HG03378 (cell line): Measurements from ENCODE around the gene NDUFS7.

ENCODE experiments used
- ATAC-seq: cut with Tn5 transposase; IDR thresholded peaks from one replicate; pipeline ENCODE4 v1.9.1; 2021; ENCODE audit warnings: mild to moderate bottlenecking, moderate library complexity; ENCODE audit not compliant: unreplicated experiment

Gene NDUFS7

DNA sequence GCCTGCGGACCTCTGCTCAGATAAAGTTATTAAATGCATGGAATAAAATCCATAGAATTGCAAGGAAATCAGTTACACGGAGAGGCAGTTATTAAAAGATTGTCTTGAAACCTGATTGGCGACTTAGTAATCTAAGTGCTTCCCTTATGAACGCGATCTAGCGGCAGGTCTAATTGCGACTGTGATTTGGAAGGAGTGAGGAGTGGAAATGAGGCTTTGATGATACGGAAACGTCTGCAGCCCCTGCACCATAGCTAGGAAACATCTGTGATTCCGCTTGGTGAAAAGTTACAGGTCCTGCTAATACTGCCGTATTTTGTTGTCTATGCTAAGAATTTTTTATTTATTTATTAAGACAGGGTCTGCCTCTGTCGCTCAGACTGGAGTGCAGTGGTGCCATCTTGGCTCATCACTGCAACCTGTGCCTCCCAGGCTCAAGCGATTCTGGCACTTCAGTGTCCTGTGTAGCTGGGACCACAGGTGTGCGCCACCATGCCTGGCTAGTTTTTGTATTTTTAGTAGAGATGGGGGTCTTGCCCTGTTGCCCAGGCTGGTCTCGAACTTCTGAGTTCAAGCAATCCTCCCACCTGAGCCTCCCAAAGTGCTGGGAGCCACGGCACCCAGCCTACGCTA, 887 bp downstream of the NDUFS7 start:
- ATAC-seq: no peak

GRCh38 chr19:1385816-1386215, 2.1 kb downstream of the NDUFS7 start:
- no peak for ATAC-seq

DNA sequence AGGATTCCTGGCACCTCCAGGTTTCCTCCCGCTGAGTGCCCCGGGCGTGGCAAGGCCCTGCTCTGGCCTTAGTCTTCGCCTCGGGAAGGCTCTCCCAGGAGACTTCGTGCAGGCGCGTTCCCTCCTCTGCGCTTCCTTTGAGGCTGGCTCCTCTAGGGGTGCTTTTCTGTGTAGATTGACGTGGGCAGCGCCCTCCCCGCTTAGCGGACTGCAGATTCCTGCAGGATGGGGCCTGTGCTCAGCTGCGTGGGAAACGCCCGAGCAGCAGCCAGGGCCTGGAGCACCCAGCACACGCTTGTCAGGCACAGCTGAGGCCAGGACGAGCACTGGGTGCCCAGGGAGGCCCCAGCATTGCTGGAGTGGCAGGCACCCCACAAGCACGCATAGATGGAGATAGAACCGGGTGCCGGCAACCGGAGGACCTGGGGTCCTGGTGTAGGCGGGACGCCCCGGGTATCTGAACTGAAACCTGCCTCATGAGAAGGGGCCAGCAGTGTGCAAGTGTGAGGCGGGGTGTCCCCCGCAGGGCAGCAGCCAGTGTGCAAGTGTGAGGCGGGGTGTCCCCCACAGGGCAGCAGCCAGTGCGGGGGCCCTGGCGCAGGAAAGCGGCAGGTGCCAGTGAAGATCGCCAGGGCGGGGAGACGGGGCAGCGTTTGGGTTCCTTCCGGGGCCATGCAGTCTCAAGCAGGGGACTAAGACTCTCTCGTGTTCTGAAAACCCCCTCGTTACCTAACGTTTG, 3.4 kb downstream of the NDUFS7 start:
- ATAC-seq: no peak

DNA sequence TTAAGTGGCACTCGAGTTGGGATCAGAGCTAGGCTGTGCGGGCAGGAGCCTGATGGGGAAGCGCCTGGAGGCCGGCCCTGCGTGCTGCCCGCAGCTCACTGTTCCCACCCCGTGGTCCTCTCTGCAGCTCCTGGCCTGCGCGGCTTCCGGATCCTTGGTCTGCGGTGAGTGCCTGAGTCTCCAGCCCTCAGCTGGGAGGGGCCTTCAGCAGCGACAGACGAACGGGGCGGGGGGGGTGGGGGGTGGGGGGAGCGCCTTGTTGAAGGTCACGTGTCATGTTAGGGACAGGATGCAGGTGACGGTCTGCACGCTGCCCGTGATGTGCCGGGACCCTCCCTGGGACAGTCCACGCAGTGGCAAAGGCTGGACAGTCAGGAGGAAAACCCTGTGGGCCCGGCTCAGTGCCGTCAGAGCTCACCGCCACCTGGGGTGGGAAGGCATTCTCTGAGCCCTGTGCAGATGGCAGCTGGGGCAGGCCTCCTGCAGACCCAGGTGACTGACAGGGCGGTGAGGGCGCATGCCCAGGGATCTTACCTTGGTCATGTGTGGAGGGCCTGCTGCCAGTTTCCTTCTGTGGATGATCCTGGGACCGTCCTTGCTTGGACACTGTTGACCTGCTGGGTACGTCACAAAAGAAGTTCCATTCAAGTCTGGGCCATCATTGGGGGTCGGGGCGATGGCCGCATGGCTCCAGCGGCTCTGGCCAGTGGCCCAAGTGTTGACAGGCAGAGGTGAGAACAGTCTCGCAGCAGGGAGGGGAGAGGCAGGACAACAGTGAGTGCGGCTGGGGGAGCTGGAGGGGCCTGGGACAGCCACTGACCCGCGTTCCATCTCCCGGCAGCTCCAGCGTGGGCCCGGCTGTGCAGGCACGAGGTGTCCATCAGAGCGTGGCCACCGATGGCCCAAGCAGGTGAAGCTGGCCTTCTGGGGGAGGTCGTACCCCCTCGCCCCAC, 4.3 kb downstream of the NDUFS7 start:
- no peak for ATAC-seq

DNA sequence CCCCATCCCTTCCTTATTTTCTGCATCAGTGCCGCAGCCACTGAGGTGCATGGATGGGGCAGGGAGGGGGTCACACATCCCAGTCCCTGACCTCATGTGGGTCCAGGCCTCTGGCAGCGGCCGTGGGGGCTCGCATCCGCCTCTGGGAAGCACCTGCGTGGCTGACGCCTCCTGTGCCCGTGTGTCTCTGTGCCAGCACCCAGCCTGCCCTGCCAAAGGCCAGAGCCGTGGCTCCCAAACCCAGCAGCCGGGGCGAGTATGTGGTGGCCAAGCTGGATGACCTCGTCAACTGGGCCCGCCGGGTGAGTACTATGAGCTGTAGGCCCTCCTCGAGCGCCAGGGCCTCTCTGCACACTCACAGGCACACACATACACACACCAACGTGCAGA, 4.9 kb downstream of the NDUFS7 start:
- no peak for ATAC-seq

GRCh38 chr19:1389033-1389940, 5.6 kb downstream of the NDUFS7 start:
- ATAC-seq: no peak

DNA sequence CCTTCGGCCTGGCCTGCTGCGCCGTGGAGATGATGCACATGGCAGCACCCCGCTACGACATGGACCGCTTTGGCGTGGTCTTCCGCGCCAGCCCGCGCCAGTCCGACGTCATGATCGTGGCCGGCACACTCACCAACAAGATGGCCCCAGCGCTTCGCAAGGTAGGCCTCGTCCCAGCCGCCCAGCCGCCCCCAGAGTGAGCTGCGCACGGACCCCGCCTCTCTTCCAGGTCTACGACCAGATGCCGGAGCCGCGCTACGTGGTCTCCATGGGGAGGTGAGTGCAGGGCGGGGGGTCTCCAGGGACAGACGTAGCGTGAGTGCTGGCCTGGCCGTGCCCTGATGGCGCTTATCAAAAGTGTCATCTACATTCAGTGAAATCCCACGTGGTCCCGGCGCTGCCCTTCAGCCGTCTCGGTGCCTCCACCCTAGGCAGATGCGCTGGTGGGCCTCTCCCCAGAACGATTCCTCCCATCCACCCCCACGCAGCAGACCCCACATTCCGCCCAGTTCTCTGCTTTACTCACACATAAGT, 7.2 kb downstream of the NDUFS7 start:
- ATAC-seq: no peak

DNA sequence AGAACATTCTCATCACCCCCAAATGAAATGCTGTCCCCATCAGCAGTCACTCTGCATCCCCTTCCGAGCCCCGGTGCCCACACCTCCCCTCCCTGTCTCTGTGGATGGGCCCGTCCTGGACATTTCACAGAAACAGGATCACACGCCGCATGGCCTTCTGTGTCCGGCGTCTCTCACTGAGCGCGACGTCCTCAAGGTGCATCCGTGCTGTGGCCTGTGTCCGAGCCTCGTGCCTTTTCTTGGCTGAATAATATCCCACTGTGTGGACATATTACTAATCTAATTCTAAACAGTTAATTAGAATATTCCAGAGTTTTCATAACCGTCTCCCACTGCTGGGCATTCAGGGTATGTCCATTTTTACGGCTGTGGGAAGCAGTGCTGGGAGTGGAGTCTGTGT, 8.7 kb downstream of the NDUFS7 start:
- no peak for ATAC-seq

DNA sequence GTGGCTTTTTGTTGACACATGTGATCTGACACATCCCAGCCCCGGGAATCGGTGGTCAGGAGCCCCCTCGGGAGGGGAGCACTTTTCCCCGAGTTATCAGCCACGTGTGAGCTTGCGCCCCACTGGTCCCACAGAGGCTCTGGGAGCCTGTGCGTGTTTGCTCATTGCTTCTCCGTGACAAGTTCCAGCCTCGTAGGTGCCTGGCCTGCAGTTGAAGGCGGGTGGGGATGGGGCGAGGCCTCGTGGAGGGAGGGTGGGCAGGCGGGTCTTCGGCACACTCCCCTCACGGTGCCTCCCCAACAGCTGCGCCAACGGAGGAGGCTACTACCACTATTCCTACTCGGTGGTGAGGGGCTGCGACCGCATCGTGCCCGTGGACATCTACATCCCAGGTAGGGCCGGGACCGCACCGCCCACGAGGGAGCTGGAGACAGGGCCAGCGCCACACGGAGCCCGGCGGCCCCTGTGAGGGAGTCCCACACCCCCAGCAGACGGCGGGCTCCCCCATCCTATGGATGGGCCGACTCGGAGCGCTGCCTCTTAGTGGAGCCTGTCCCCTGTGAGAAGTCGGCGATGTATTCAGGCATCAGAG, 9.3 kb downstream of the NDUFS7 start:
- ATAC-seq: no peak

GRCh38 chr19:1393841-1394240, 10.1 kb downstream of the NDUFS7 start:
- ATAC-seq: no peak

DNA sequence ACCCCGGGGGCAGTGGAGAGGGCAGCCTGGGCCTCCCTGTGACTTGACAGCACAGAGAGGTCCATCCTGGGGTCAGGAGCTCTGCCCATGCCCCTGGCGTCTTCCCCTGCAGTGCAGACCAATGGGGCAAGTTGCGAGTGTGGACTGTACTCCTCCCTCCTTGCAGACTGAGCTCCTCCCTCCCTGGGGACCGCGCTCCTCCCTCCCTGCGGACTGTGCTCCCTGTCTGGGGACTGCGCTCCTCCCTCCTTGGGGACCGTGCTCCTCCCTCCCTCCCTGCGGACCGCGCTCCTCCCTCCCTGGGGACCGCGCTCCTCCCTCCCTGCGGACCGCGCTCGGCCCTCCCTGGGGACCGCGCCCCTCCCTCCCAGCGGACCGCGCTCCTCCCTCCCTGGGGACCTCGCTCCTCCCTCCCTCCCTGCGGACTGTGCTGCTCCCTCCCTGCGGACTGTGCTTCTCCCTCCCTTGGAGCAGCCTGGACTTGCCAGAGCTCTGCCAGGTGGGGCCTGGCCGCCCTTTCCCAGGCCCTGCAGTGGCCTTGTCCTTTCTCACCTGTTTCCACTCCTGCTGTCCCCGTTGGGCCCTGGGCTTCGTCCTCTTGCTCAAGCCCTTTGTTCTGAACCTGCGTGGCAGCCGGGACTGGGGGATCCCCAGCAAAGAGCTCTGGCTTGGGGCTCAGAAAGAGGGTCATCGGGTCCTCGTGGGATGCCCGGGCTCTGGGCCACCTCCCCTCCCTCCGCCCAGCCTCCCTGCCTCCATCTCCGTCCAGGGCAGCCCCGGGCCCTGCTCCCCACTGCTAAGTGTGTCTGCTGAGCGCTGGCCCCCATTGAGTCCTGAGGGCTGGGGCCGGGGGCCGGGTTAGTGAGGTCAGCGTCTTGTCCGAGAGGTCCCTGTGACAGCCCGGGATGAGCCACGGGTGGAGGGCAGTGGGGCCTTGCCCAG, 10.8 kb downstream of the NDUFS7 start:
- ATAC-seq: no peak

GRCh38 chr19:1395194-1396018, 11.7 kb downstream of the NDUFS7 start:
- no peak for ATAC-seq

DNA sequence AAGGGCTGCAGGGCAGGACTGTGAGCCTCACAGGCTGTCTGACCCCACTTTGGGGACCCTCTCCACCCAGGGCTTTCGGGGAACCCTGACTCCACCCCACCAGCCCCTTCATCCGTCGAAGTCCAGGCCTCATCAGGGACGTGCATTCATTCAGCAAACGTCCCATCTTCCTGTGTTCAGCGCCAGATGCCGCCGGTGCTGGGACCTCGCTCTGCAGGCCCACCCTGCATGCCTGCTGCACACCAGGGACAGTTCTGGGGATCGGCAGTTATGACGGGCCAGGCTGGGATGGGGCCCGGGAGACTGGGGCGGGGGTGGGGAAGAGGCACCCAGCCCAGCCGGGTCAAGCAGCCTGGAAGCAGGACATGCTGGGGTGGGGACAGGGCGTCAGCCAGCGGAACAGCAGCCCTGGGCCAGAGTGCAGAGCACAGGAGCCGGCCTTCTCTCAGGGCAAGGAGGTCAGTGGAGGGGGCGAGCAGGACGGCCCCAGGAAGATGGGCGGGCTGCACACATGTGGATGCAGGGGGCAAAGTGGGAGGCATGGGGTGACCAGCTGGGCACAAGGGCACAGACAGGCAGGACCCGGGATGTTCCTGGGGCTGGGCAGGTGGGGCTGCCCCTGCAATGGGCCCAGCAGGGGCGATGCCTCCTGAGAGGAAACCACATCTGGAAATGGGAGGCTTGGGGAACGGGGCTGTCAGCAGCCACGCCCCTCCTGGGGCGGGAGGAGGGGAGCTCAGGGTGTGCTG, 12.5 kb downstream of the NDUFS7 start:
- no peak for ATAC-seq

DNA sequence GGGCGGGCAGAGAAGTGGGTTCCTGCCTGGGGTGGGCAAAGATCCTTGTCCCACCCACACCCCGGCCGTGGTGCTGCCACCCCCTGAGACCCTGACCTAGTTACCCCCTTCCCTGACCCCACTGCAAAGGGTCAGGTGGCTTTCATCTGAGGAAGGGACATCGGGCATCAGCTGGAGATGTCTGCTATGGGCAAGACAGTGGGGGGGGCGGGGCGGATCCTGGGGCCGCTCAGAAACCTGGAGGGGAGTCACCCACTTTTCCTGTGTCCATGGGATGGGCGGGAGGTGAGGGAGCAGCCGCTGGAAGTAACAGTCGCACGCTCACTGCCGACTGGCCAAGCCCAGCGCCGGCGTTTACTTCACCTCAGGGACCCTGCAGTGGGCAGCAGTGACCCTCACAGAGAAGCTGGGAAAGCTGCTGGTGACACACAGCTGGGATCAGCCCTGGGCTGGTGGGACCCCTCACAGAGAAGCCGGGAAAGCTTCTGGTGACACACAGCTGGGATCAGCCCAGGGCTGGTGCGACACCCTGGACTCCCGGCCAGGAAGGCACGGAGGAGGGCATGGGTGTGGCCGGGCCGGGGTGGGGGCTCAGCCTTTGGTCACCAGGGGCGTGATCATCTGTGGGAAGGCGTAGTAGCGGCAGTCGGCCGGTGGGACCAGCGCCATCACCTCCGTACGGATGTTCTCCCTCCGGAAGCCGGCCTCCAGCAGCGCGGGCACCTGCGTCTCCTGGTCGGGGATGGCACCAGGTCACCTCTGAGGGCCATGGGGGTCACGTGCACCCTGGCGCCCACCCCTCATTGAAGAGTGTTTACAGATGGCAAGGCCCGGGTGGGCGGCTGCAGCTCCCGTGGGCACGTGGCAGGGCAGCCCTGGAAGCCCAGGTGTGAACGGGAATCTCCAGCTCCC, 13.3 kb downstream of the NDUFS7 start:
- no peak for ATAC-seq

GRCh38 chr19:1397838-1398237, 14.1 kb downstream of the NDUFS7 start:
- no peak for ATAC-seq

DNA sequence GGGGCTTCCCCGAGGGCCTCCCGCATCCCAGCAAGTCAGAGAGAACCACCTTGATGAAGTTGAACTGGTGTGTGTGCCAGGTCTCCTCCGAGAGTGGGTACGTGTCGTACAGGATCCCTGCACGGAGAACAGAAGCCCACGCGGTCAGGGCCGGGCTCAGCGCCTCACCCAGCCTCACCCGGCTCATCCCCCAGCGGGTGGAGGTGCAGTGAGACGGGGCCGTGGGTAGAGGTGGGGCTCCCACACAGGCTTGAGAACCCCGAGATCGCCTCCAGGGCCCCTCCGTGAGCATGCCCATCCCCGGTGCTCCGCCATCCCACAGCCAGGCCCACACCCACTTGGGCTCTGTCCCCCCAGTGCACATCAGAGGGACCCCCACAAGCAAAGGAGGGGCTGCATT, 15.4 kb downstream of the NDUFS7 start:
- no peak for ATAC-seq
